NCI-H187 treated with DMSO at 0.1 percent for 48 hours (cell line): ENCODE measurements around the gene PPP6R2.

Experiments used
- DNase-seq: peaks from one replicate; lab custom pipeline; 2025; lab: John Stamatoyannopoulos, UW

PPP6R2 gene

GRCh38 chr22:50342651-50343540 is at the start of gene PPP6R2:
PPP6R2 (plus strand) TSS chr22:50343327; CDS start chr22:50393909, 50,582 bp downstream.
- no peak for DNase-seq

- DNase-seq: no peak
Observed at GRCh38 chr22:50293441-50294318, 49.4 kb upstream of the PPP6R2 start.

- DNase-seq: no peak
Observed at GRCh38 chr22:50294319-50294656, 48.8 kb upstream of the PPP6R2 start.

GRCh38 chr22:50296658-50297490 is 46.3 kb upstream of the PPP6R2 start:
- DNase-seq: no peak

GRCh38 chr22:50297510-50298265 is 45.4 kb upstream of the PPP6R2 start:
- no peak for DNase-seq

- no peak for DNase-seq
Observed at GRCh38 chr22:50298266-50298637, 44.9 kb upstream of the PPP6R2 start.

GRCh38 chr22:50298937-50299784 is 44.0 kb upstream of the PPP6R2 start:
- DNase-seq: no peak

- no peak for DNase-seq
Observed at GRCh38 chr22:50299785-50300619, 43.1 kb upstream of the PPP6R2 start.

- DNase-seq: no peak
Observed at GRCh38 chr22:50300620-50301257, 42.4 kb upstream of the PPP6R2 start.

GRCh38 chr22:50301581-50301991 is 41.5 kb upstream of the PPP6R2 start:
- no peak for DNase-seq

- no peak for DNase-seq
Observed at GRCh38 chr22:50302041-50302541, 41.0 kb upstream of the PPP6R2 start.

GRCh38 chr22:50302564-50302963 is 40.6 kb upstream of the PPP6R2 start:
- no peak for DNase-seq

- no peak for DNase-seq
Observed at GRCh38 chr22:50303515-50303847, 39.6 kb upstream of the PPP6R2 start.

GRCh38 chr22:50303848-50304527 is 39.1 kb upstream of the PPP6R2 start:
- DNase-seq: no peak

- DNase-seq: no peak
Observed at GRCh38 chr22:50304528-50305392, 38.4 kb upstream of the PPP6R2 start.

GRCh38 chr22:50305393-50305922 is 37.7 kb upstream of the PPP6R2 start:
- DNase-seq: no peak

- no peak for DNase-seq
Observed at GRCh38 chr22:50305923-50306566, 37.1 kb upstream of the PPP6R2 start.
